Liver (tissue), 3 donors: ENCODE data around the gene GZMA.

Experiments
- ATF3 ChIP-seq: IDR thresholded peaks from 2 replicates; pipeline ENCODE4 v1.6.1; 2016; ENCODE audit warnings: antibody characterized with exemption
- CTCF ChIP-seq: fragments of 150-350 bp; IDR thresholded peaks from 2 replicates; pipeline ENCODE4 v1.5.1; 2017; ENCODE audit warnings: improper control_type of control experiment, low read depth, low read length; ENCODE audit not compliant: missing input control
- FOXA1 ChIP-seq: IDR thresholded peaks from 2 replicates; pipeline ENCODE4 v1.6.1; 2016; ENCODE audit warnings: antibody characterized with exemption
- HNF4G ChIP-seq: IDR thresholded peaks from 2 replicates; pipeline ENCODE4 v1.6.1; 2016; ENCODE audit warnings: antibody characterized with exemption
- MAX ChIP-seq: IDR thresholded peaks from 2 replicates; pipeline ENCODE4 v1.6.1; 2016; ENCODE audit warnings: antibody characterized with exemption
- RAD21 ChIP-seq, 2 donors: IDR thresholded peaks; 2 replicates each; pipeline ENCODE4 v1.6.1; 2016; ENCODE audit warnings: antibody characterized with exemption in 2 of 2, mild to moderate bottlenecking in 2 of 2
- REST ChIP-seq: IDR thresholded peaks from 2 replicates; pipeline ENCODE4 v1.6.1; 2016; ENCODE audit warnings: antibody characterized with exemption, mild to moderate bottlenecking
- RXRA ChIP-seq, 2 donors: IDR thresholded peaks; 2 replicates each; pipeline ENCODE4 v1.6.1; 2017 to 2018; ENCODE audit warnings: antibody characterized with exemption in 2 of 2, mild to moderate bottlenecking in 1 of 2
- SP1 ChIP-seq: IDR thresholded peaks from 2 replicates; pipeline ENCODE4 v1.6.1; 2018; ENCODE audit warnings: antibody characterized with exemption, mild to moderate bottlenecking
- TAF1 ChIP-seq: conservative IDR thresholded peaks from 2 replicates; pipeline ENCODE4 v1.6.1; 2016; ENCODE audit warnings: antibody characterized with exemption, mild to moderate bottlenecking
- donor health status: healthy.
- donor health status: healthy.

- TF ChIP-seq CTCF: no peak
- TF ChIP-seq RAD21 (IDR thresholded peaks at IDR 0.05): no peak
- TF ChIP-seq ATF3: no peak
- TF ChIP-seq MAX: no peak
- TF ChIP-seq REST: no peak
- no peak for TF ChIP-seq TAF1
- no peak for TF ChIP-seq HNF4G
- TF ChIP-seq SP1: no peak
- no peak for TF ChIP-seq FOXA1
- no peak for TF ChIP-seq RXRA (IDR thresholded peaks at IDR 0.05)
Measured at GRCh38 chr5:55063899-55064298, 38.5 kb upstream of the GZMA start.
